HG03575 (cell line): ENCODE results near the gene MAN1C1.

Source experiments
- ATAC-seq: cut with Tn5 transposase; IDR thresholded peaks from one replicate; pipeline ENCODE4 v1.9.1; 2021; ENCODE audit not compliant: unreplicated experiment, insufficient number of reproducible peaks, low FRiP score; ENCODE audit errors: extremely low read depth

Gene MAN1C1

GRCh38 chr1:25740071-25740470 is 123.5 kb downstream of the MAN1C1 start:
- ATAC-seq: no peak

GRCh38 chr1:25742316-25742715 is 125.7 kb downstream of the MAN1C1 start:
- no peak for ATAC-seq

- no peak for ATAC-seq
These were observed 126.9 kb downstream of the MAN1C1 start for GRCh38 chr1:25743164-25744139.

- ATAC-seq: no peak
These were observed 127.6 kb downstream of the MAN1C1 start for GRCh38 chr1:25744140-25744581.

GRCh38 chr1:25744636-25745425 is 128.2 kb downstream of the MAN1C1 start:
- ATAC-seq: no peak

GRCh38 chr1:25746299-25747045 is 129.9 kb downstream of the MAN1C1 start:
- ATAC-seq: no peak

- no peak for ATAC-seq
These were observed 130.6 kb downstream of the MAN1C1 start for GRCh38 chr1:25747046-25747719.

GRCh38 chr1:25748531-25749205 is 132.1 kb downstream of the MAN1C1 start:
- ATAC-seq: no peak

- no peak for ATAC-seq
These were observed 134.5 kb downstream of the MAN1C1 start for GRCh38 chr1:25750923-25751605.

GRCh38 chr1:25754470-25755181 is 138.0 kb downstream of the MAN1C1 start:
- ATAC-seq: no peak

GRCh38 chr1:25755475-25756125 is 139.0 kb downstream of the MAN1C1 start:
- ATAC-seq: no peak

- no peak for ATAC-seq
These were observed 139.6 kb downstream of the MAN1C1 start for GRCh38 chr1:25756215-25756614.

- no peak for ATAC-seq
These were observed 140.7 kb downstream of the MAN1C1 start for GRCh38 chr1:25757151-25757845.

GRCh38 chr1:25757846-25758185 is 141.2 kb downstream of the MAN1C1 start:
- ATAC-seq: no peak

GRCh38 chr1:25758466-25759070 is 142.0 kb downstream of the MAN1C1 start:
- ATAC-seq: no peak
